IMR-90 (cell line): ENCODE data around the gene BMP3. TPM values are rescaled to one million over a fixed set of nuclear protein-coding genes. Genes with fewer than 3 reads are reported as not detected.

Experiments used
- ATAC-seq: fragments of 200-7000 bp; cut with Tn5 transposase; 2 replicates; pipeline ENCODE4 v1.9.1; 2020; ENCODE audit warnings: low read depth, mild to moderate bottlenecking, moderate library complexity
- BruUV-seq: library from RNA; stranded (reverse); fragments of 400-500 nt; replicated peaks from 2 replicates; lab custom pipeline; 2021; lab: Mats Ljungman, UMichigan
- CTCF ChIA-PET: fragments of 300-600 bp; formaldehyde crosslinking; extraction: SDS; loops from one replicate; lab custom pipeline; 2021; ENCODE audit warnings: antibody characterized with exemption; lab: Yijun Ruan, JAX
- POLR2A ChIA-PET: fragments of 300-600 bp; sonication (Branson Sonifier 250); formaldehyde crosslinking; loops from one replicate; lab custom pipeline; 2022; ENCODE audit warnings: antibody characterized with exemption; ENCODE audit not compliant: unreplicated experiment; lab: Charles Lee
- DNase-seq: peaks from one replicate; pipeline ENCODE4 v3.0.0; 2013
- H2AFZ ChIP-seq: replicated peaks from 2 replicates; pipeline ENCODE3; 2013; ENCODE audit warnings: low read length, mild to moderate bottlenecking; ENCODE audit not compliant: poor library complexity
- H2AK5ac ChIP-seq: 2 replicates; pipeline ENCODE4 v1.6.1; 2013; ENCODE audit warnings: low read depth, low read length, inconsistent platforms
- H2AK9ac ChIP-seq: replicated peaks from 2 replicates; pipeline ENCODE3; 2013; ENCODE audit warnings: mild to moderate bottlenecking, low read depth, low read length, moderate library complexity; ENCODE audit not compliant: poor library complexity
- H2BK120ac ChIP-seq: 2 replicates; pipeline ENCODE4 v1.6.1; 2013; ENCODE audit warnings: low read depth, low read length, inconsistent platforms
- H2BK15ac ChIP-seq: 3 replicates; pipeline ENCODE4 v1.6.1; 2013; ENCODE audit warnings: low read depth, low read length, inconsistent platforms
- H2BK20ac ChIP-seq: 2 replicates; pipeline ENCODE4 v1.6.1; 2013; ENCODE audit warnings: low read depth, mild to moderate bottlenecking, inconsistent platforms, low read length, moderate library complexity
- H2BK5ac ChIP-seq: 2 replicates; pipeline ENCODE4 v1.6.1; 2013; ENCODE audit warnings: mild to moderate bottlenecking, low read depth, low read length, inconsistent platforms; ENCODE audit not compliant: poor library complexity, severe bottlenecking
- H3K14ac ChIP-seq: replicated peaks from 2 replicates; pipeline ENCODE4 v1.6.1; 2013; ENCODE audit warnings: low read depth, low read length, inconsistent platforms
- H3K18ac ChIP-seq: 2 replicates; pipeline ENCODE4 v1.6.1; 2013; ENCODE audit warnings: low read depth, low read length, control low read depth
- H3K23ac ChIP-seq: 2 replicates; pipeline ENCODE4 v1.6.1; 2013; ENCODE audit warnings: low read depth, low read length, inconsistent platforms
- H3K27ac ChIP-seq: 2 replicates; pipeline ENCODE4 v1.5.1; 2013; ENCODE audit warnings: mild to moderate bottlenecking, control low read depth, low read length; ENCODE audit not compliant: insufficient read depth
- H3K27me3 ChIP-seq: 2 replicates; pipeline ENCODE4 v1.6.1; 2013; ENCODE audit warnings: low read length; ENCODE audit not compliant: control insufficient read depth, insufficient read depth
- H3K36me3 ChIP-seq: 2 replicates; pipeline ENCODE4 v1.6.1; 2013; ENCODE audit warnings: low read length, mixed read lengths; ENCODE audit not compliant: control insufficient read depth, insufficient read depth
- H3K4ac ChIP-seq: 2 replicates; pipeline ENCODE4 v1.6.1; 2013; ENCODE audit warnings: low read depth, low read length, inconsistent platforms
- H3K4me1 ChIP-seq: 2 replicates; pipeline ENCODE4 v1.6.1; 2013; ENCODE audit warnings: low read length, mixed read lengths; ENCODE audit not compliant: control insufficient read depth, insufficient read depth
- H3K4me2 ChIP-seq: 2 replicates; pipeline ENCODE4 v1.6.1; 2013; ENCODE audit warnings: low read depth, mild to moderate bottlenecking, control low read depth, low read length, moderate library complexity
- H3K4me3 ChIP-seq: 2 replicates; pipeline ENCODE4 v1.5.1; 2013; ENCODE audit warnings: low read depth, mild to moderate bottlenecking, control low read depth, low read length, moderate library complexity; ENCODE audit not compliant: insufficient read depth
- H3K56ac ChIP-seq: 2 replicates; pipeline ENCODE4 v1.6.1; 2013; ENCODE audit warnings: low read length, inconsistent platforms; ENCODE audit not compliant: insufficient read depth; ENCODE audit errors: extremely low read depth
- H3K79me1 ChIP-seq, 2 experiments: 2 replicates each; pipeline ENCODE4 v1.6.1; 2013; ENCODE audit warnings: low read length in 2 of 2, inconsistent platforms in 1 of 2, low read depth in 1 of 2
- H3K9ac ChIP-seq: 2 replicates; pipeline ENCODE4 v1.6.1; 2013; ENCODE audit warnings: low read depth, low read length, control low read depth
- H3K9me1 ChIP-seq: 2 replicates; pipeline ENCODE4 v1.6.1; 2013; ENCODE audit warnings: low read length, inconsistent platforms; ENCODE audit not compliant: insufficient read depth
- H3K9me3 ChIP-seq: 2 replicates; pipeline ENCODE4 v1.6.1; 2013; ENCODE audit warnings: low read length; ENCODE audit not compliant: control insufficient read depth, insufficient read depth
- H4K20me1 ChIP-seq: 2 replicates; pipeline ENCODE4 v1.6.1; 2013; ENCODE audit warnings: low read length, inconsistent platforms; ENCODE audit not compliant: insufficient read depth
- H4K5ac ChIP-seq: 2 replicates; pipeline ENCODE4 v1.6.1; 2013; ENCODE audit warnings: mild to moderate bottlenecking, low read depth, low read length, control low read depth
- H4K8ac ChIP-seq, 2 experiments: 2 replicates each; pipeline ENCODE4 v1.6.1; 2013; ENCODE audit warnings: low read depth in 2 of 2, low read length in 2 of 2, control low read depth in 1 of 2, inconsistent platforms in 1 of 2
- H4K91ac ChIP-seq: 2 replicates; pipeline ENCODE4 v1.6.1; 2013; ENCODE audit warnings: low read depth, low read length, inconsistent platforms; ENCODE audit not compliant: insufficient read depth
- BHLHE40 ChIP-seq: fragments of 150-350 bp; IDR thresholded peaks from 2 replicates; pipeline ENCODE4 v1.6.1; 2016; ENCODE audit warnings: mild to moderate bottlenecking, low read depth, low read length
- CEBPB ChIP-seq: IDR thresholded peaks from 2 replicates; pipeline ENCODE4 v1.6.1; 2012; ENCODE audit warnings: low read depth, low read length, improper control_type of control experiment
- CHD1 ChIP-seq: IDR thresholded peaks from 2 replicates; pipeline ENCODE4 v1.6.1; 2012; ENCODE audit warnings: low read depth, low read length, improper control_type of control experiment
- FOS ChIP-seq: fragments of 150-350 bp; IDR thresholded peaks from 2 replicates; pipeline ENCODE4 v1.6.1; 2016; ENCODE audit warnings: low read depth, low read length
- MAFK ChIP-seq: IDR thresholded peaks from 2 replicates; pipeline ENCODE4 v1.6.1; 2012; ENCODE audit warnings: low read depth, low read length, improper control_type of control experiment
- MAZ ChIP-seq: IDR thresholded peaks from 2 replicates; pipeline ENCODE4 v1.6.1; 2012; ENCODE audit warnings: low read depth, mild to moderate bottlenecking, low read length, improper control_type of control experiment, moderate library complexity, borderline replicate concordance
- MXI1 ChIP-seq: IDR thresholded peaks from 2 replicates; pipeline ENCODE4 v1.6.1; 2012; ENCODE audit warnings: low read depth, mild to moderate bottlenecking, low read length, moderate library complexity, borderline replicate concordance
- NFE2L2 ChIP-seq: fragments of 150-350 bp; IDR thresholded peaks from 2 replicates; pipeline ENCODE4 v1.6.1; 2016; ENCODE audit warnings: low read depth, mild to moderate bottlenecking, low read length
- POLR2A ChIP-seq: IDR thresholded peaks from 2 replicates; pipeline ENCODE4 v1.6.1; 2012; ENCODE audit warnings: mild to moderate bottlenecking, low read depth, low read length
- RAD21 ChIP-seq: IDR thresholded peaks from 2 replicates; pipeline ENCODE4 v1.6.1; 2012; ENCODE audit warnings: low read length, improper control_type of control experiment
- RCOR1 ChIP-seq: IDR thresholded peaks from 2 replicates; pipeline ENCODE4 v1.6.1; 2012; ENCODE audit warnings: mild to moderate bottlenecking, low read length, improper control_type of control experiment; ENCODE audit not compliant: insufficient replicate concordance
- RFX5 ChIP-seq: IDR thresholded peaks from 2 replicates; pipeline ENCODE4 v1.8.0; 2012; ENCODE audit warnings: low read depth, mild to moderate bottlenecking, low read length, moderate library complexity
- SMC3 ChIP-seq: fragments of 150-350 bp; IDR thresholded peaks from 2 replicates; pipeline ENCODE4 v1.6.1; 2016; ENCODE audit warnings: low read depth, mild to moderate bottlenecking, antibody characterized with exemption, low read length, moderate library complexity
- WGBS, 2 experiments: methylation state at CpG; one replicate each; pipeline versions ENCODE4 v1.1.5 to v1.1.7; 2013; ENCODE audit warnings: missing lambda C conversion rate in 2 of 2; ENCODE audit not compliant: insufficient read length in 1 of 2; ENCODE audit errors: extremely low coverage in 2 of 2; 5-methylcytosine and 5-hydroxymethylcytosine counted together
- dilution Hi-C: fragments of 300-500 bp; cut with HindIII; formaldehyde crosslinking; loops from one replicate; pipeline ENCODE4 v1.14.3; 2018; ENCODE audit warnings: low sequenced_read_pairs; ENCODE audit not compliant: unreplicated experiment
- in situ Hi-C: fragments of 300-500 bp; cut with MboI; formaldehyde crosslinking; loops from 3 replicates; pipeline ENCODE4 v1.14.3; 2019; ENCODE audit warnings: low sequenced_read_pairs, inconsistent platforms, mixed read lengths
- intact Hi-C: fragments of 100-400 bp; cut with micrococcal nuclease; formaldehyde crosslinking; loops from 2 replicates; pipeline ENCODE4 v1.10.0; 2022
- polyA plus RNA-seq, 3 experiments: library from polyadenylated mRNA; depleted of rRNA; stranded (reverse); fragments of >200 nt; gene quantifications; 2 replicates each; pipeline ENCODE4 v1.2.3, GENCODE V29; 2012; ENCODE audit warnings: low replicate concordance in 1 of 3
- total RNA-seq: library from RNA; depleted of rRNA; stranded (reverse); fragments of >200 nt; gene quantifications from 2 replicates; pipeline ENCODE4 v1.2.3, GENCODE V29; 2012
- TF ChIP-seq, protein P1 (sequence below): conservative IDR thresholded peaks from 2 replicates; pipeline ENCODE4 v1.5.1; 2012; ENCODE audit warnings: mild to moderate bottlenecking, low read depth, low read length, improper control_type of control experiment
- TF ChIP-seq, protein P2 (sequence below): fragments of 150-350 bp; IDR thresholded peaks from 2 replicates; pipeline ENCODE4 v1.6.1; 2017; ENCODE audit warnings: mild to moderate bottlenecking, antibody characterized with exemption, low read length, low read depth
- TF ChIP-seq, protein P3 (sequence below): fragments of 150-350 bp; IDR thresholded peaks from 2 replicates; pipeline ENCODE4 v1.6.1; 2016; ENCODE audit warnings: low read depth, mild to moderate bottlenecking, low read length, moderate library complexity, borderline replicate concordance

BMP3 gene
- total and polyA plus RNA-seq, 2 of the 4 experiments (the other 2 are of a cell fraction) = under 0.01 to 0.10 TPM

DNA sequence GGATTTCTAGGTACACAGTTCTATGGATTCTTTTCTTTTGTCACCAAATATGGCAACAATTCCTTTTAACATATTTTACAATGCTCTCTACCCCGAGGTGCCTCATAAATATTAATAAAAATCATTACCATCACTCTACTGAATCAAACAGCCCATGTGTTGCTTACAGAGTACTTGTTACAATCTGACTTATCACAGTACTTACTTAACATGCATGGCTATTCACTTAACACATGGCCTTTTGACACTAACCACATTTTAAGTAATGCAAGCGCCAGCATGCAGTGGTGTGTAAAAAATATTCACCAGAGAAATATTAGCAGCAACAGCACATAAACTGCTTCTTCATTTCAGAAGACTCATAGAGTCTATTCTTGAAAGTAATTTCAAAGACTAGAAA, 64.9 kb downstream of the BMP3 start:
- no TSS peak for BruUV-seq

More for the DNA sequence above, 64.9 kb downstream of the BMP3 start:
- no peak overlapping the region for H4K91ac ChIP-seq
- no peaks in the 10 kb centered on the region for H3K27me3 ChIP-seq
- H3K18ac ChIP-seq = no peak overlapping the region
- no peaks in the 10 kb centered on the region for H3K9me1 ChIP-seq
- DNase-seq (no peak), ATAC-seq (no peak)
- no peak overlapping the region for H3K4me3 ChIP-seq
- no peaks in the 10 kb centered on the region for H3K79me1 ChIP-seq
- CTCF ChIA-PET = no interaction called here
- TF ChIP-seq POLR2A (no peak), SMC3 (no peak), RAD21 (no peak), RCOR1 (no peak), MAZ (no peak), BHLHE40 (no peak), MXI1 (no peak), NFE2L2 (no peak), CHD1 (no peak), MAFK (no peak), FOS (no peak), CEBPB (no peak), RFX5 (no peak)
- TF ChIP-seq, protein P1, sequence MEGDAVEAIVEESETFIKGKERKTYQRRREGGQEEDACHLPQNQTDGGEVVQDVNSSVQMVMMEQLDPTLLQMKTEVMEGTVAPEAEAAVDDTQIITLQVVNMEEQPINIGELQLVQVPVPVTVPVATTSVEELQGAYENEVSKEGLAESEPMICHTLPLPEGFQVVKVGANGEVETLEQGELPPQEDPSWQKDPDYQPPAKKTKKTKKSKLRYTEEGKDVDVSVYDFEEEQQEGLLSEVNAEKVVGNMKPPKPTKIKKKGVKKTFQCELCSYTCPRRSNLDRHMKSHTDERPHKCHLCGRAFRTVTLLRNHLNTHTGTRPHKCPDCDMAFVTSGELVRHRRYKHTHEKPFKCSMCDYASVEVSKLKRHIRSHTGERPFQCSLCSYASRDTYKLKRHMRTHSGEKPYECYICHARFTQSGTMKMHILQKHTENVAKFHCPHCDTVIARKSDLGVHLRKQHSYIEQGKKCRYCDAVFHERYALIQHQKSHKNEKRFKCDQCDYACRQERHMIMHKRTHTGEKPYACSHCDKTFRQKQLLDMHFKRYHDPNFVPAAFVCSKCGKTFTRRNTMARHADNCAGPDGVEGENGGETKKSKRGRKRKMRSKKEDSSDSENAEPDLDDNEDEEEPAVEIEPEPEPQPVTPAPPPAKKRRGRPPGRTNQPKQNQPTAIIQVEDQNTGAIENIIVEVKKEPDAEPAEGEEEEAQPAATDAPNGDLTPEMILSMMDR = no peak
- TF ChIP-seq, protein P2, sequence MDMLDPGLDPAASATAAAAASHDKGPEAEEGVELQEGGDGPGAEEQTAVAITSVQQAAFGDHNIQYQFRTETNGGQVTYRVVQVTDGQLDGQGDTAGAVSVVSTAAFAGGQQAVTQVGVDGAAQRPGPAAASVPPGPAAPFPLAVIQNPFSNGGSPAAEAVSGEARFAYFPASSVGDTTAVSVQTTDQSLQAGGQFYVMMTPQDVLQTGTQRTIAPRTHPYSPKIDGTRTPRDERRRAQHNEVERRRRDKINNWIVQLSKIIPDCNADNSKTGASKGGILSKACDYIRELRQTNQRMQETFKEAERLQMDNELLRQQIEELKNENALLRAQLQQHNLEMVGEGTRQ = no peak
- TF ChIP-seq, protein P3, sequence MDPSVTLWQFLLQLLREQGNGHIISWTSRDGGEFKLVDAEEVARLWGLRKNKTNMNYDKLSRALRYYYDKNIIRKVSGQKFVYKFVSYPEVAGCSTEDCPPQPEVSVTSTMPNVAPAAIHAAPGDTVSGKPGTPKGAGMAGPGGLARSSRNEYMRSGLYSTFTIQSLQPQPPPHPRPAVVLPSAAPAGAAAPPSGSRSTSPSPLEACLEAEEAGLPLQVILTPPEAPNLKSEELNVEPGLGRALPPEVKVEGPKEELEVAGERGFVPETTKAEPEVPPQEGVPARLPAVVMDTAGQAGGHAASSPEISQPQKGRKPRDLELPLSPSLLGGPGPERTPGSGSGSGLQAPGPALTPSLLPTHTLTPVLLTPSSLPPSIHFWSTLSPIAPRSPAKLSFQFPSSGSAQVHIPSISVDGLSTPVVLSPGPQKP = no peak
- no peak overlapping the region for H3K56ac ChIP-seq
- H3K14ac ChIP-seq = no peak overlapping the region
- no peaks in the 10 kb centered on the region for H4K20me1 ChIP-seq
- dilution Hi-C loops = no loop called here
- H3K9me3 ChIP-seq = no peaks in the 10 kb centered on the region
- in situ Hi-C loops = no loop called here
- H2BK15ac ChIP-seq = no peak overlapping the region
- POLR2A ChIA-PET = no interaction called here
- no peak overlapping the region for H2AK5ac ChIP-seq
- H3K4ac ChIP-seq = no peak overlapping the region
- H3K27ac ChIP-seq = no peak overlapping the region
- no peak overlapping the region for H2AFZ ChIP-seq
- no peak overlapping the region for H2BK20ac ChIP-seq
- H2BK120ac ChIP-seq = no peak overlapping the region
- H3K36me3 ChIP-seq = no peaks in the 10 kb centered on the region
- intact Hi-C loops = no loop called here
- no peaks in the 10 kb centered on the region for H3K4me1 ChIP-seq
- no peak overlapping the region for H4K5ac ChIP-seq
- no peak overlapping the region for H4K8ac ChIP-seq
- no peak overlapping the region for H3K4me2 ChIP-seq
- H3K23ac ChIP-seq = no peak overlapping the region
- H2BK5ac ChIP-seq = no peak overlapping the region
- WGBS, 2 experiments = 57% methylated on average over 1 of the region's 2 CpGs; no CpG with 5 or more reads in 1 of the 2 experiments
- H2AK9ac ChIP-seq = no peak overlapping the region
- H3K9ac ChIP-seq = no peak overlapping the region
